Vagina (tissue), 2 donors: ENCODE results near the gene SCD5.

Experiments
- CTCF ChIP-seq, 3 experiments: fragments of 450-650 bp in 2 of 3; fragments of 200-600 bp in 1 of 3; sonication (generic) in 1 of 3; IDR thresholded peaks; one replicate each; pipeline ENCODE4 v1.5.1; 2017 to 2019; ENCODE audit warnings: antibody characterized with exemption in 3 of 3, mild to moderate bottlenecking in 2 of 3, moderate library complexity in 2 of 3
- POLR2A ChIP-seq, 2 donors: fragments of 450-650 bp; IDR thresholded peaks; one replicate each; pipeline ENCODE4 v1.6.1; 2017; ENCODE audit warnings: antibody characterized with exemption in 2 of 2, mild to moderate bottlenecking in 2 of 2, moderate library complexity in 2 of 2

GRCh38 chr4:82691431-82691830 lies 107.2 kb downstream of the SCD5 start:
- TF ChIP-seq CTCF (IDR thresholded peaks at IDR 0.05) (no peak), POLR2A (IDR thresholded peaks at IDR 0.05) (no peak)
